ENCODE data around the gene KCNAB1.

KCNAB1 gene

DNA sequence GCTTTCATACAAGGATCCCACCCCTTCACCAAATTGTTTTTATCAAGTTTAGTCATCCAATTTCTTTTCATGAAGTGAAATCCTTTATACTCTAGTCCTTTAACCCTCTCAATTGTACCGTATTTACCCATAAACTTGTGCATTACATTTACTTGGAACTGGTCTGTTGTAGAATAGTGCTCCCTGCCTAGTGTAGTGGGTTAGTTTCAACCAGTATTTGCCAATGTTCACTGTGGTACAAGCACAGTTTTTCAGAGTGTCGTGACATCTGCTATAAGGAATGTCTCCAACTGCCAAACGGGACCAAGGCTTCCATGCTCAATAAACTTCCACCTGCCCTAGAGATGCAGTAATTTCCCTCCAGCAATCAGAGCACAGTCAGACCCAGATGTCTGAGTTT is 211.9 kb downstream of the KCNAB1 start:
- no peak for DNase-seq

DNA sequence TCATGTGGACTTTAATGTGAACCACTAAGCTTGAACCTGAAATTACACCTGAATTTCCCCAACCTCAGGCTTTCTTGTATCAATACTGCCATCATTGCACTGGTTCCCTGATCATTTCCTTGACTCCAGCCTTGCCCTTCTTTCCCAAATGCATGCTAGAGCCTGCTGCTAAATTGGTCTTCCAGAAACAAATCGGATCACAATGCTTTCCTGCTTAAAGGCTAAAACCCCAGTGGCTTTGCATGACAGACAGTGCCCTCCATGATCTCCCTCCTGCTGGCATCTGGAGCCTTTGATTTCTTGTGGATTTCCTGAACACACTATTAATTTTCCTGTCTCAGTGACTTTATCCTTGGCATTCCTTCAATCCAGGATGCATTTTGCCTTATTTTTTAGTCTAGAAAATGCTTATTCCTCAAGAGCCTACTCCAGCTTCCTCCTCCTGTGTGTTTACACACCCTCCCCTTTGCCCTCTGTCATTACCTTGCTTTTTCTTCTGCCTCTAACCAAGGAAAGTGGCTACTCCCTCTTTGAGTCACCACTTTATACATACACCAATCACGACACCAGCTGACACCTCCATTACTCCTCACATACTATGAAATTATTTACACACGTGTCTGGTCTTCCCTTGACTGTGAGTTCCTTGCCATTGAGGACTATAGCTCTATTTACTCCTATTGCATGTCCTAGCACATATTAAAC is 214.6 kb downstream of the KCNAB1 start:
- DNase-seq = no peak

DNA sequence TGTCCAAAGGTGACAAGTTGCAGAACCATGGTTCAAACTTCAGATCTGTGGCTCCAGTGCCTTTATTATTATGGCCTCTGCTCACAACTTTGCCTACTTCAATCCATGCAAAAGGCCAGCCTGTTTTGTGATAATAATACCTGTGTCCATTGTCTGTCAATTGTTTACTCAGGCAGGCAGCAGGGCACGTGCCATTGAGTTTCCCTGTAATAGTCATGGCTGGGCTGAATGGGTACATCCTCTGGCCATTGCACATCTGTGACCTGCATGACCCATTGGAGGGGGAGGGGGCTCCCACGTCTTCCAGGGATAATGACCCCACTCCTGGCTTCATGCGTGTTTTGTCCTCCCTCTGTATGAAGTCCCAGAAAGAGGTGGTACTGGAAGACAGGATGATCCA is 219.1 kb downstream of the KCNAB1 start:
- DNase-seq = no peak

DNA sequence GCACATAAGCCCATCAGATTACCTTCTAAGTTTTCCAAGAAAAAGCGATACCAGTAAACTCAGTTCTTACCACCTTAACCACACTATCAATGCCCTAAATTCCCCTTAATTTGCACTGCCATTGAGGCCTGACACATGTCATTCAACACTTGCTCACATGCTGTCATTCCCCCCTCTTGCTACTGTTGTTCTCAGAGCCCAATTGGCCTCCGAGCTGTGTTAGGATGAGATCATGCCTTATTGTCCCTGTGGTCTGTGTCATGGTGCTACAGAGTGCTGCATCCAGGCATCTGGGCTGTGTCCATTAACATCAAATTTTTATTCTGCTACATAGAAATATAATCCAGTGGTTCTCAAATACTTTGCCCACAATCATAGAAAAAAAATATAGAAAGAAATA is 221.0 kb downstream of the KCNAB1 start:
- DNase-seq = no peak

DNA sequence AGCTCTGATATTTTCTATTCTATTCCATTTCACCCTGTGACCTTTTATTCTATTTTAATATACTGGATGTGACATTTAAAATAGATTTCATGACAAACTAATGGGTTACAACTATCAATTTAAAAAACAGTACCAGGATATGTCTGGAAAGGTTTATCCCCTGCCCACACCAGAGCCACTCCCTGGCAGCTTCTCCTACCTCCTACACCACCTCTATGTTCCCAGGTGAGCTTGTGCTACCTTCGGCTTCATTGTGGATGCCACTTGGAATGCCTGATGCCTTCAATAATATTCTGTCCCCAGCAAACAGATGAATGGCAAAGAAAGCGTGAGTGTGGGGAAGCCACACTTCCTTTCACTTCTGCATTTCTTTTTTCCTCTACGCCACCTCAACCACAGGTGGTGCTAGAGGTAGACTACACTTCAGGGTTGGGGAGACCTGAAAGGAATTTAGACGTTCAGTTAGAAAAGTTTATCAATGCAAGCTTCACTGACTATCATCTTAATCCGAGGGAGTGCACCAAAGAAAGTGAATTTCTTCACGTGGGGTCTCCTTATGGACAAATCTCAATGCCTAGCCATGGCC is 221.5 kb downstream of the KCNAB1 start:
- no peak for DNase-seq

DNA sequence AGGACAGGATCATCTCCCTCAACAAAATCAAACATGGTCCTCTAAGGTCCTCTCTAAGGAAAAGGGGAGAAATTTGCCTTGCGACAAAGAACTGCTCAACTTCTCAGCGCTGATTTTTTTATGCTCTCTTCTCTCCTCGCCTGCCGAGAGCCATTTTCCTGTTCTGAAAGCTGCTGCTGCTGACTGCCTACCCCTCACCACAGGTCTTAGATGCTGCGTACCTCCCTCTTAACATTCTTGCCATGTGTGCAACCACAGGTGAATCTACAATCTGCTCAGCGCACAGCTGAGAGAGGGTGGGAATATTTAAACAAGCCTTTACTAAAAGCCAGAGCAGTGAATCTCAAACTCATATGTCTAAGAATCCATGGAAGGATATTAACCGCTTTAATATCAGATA is 223.8 kb downstream of the KCNAB1 start:
- DNase-seq = no peak

DNA sequence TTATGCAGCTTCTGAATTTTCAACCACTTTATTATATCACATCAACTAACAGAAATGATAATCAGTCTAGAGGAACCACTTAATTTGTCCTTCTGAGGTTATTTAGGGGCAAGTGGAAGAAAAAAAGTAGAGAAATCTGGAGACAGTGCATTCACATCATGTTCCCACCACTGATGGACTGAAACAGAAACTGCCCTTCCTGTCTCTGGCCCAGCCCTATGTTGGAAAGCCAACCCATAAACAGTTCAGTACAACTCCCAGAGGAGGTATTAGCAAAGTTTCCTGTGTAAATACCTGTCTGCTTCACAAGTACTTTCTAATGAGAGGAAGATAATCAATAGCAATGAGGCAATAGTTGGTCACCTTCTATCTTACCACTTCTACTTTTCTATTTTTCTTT is 228.7 kb downstream of the KCNAB1 start:
- no peak for DNase-seq

DNA sequence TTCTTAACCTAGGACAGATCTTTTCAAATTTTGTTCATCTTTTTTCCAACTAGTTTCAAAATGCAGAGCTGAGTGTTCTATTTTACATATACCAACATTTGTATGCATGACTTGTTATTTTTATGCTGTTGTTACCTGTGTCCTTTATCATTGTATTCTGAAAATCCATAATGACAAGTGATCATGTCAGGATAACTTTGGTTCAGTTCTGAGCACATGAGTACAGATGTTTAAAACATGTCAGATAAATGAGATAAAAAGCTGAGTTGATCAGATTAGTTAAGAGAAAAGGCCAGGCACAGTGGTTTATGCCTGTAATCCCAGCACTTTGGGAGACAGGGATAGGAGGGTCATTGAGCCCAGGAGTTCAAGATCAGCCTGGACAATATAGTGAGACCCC is 229.6 kb downstream of the KCNAB1 start:
- no peak for DNase-seq

DNA sequence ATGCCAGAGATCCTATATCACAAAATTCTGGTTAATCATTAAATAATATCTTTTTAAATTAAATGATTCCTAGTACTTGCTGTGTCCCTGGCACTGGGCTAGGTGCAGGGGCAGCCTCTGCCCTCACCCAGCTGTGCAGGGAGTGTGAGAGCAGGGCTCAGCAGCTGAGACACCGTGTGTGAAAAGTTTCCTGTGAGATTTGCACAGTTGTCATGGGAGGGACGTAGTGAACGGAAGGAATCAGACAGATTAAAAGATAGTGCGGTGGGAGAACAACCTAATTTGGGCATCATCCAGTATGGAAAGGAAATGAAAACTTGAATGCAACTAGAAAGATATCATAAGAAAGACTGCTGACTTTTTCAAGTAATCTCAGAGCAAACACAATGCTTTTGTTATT is 230.4 kb downstream of the KCNAB1 start:
- no peak for DNase-seq

DNA sequence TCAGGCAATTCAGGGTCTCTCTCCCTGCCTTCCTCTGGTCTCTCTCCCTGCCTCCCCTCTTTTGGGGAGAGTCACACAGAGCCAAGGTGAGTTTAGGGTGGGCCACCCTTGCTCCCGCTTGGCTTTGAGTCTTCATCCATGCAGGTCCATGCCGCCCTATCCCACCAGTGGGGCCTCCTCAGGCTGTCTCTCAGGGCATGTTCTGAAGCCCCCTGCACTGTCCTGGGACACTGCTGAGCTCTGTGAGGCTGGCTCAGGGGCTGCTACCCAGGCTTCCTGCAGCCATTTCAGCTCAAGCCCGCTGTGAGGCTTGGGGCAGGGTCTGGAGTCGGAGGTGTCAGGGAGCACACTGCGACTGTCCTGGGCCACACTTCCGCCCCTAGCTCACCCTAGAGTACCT is 231.4 kb downstream of the KCNAB1 start:
- DNase-seq = no peak

DNA sequence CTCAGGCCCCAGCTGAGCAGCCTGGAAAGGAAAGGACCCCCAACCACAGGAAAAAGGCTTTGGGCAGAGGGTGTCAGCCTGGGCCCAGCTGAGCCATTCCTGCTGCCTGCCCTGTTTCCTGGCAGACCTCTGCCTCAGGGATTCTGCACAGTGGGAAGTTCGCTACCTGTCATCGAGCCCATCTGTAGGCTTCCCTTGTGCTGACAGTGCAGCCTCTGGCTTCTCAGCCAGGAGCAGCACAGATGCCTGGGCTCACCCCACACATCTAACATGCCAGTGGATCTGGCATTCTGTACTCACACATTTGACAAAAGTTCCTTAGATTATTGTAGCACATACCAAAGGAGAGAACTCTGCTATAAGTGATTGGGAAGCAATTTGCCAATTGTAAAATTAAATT is 232.3 kb downstream of the KCNAB1 start:
- DNase-seq = no peak

DNA sequence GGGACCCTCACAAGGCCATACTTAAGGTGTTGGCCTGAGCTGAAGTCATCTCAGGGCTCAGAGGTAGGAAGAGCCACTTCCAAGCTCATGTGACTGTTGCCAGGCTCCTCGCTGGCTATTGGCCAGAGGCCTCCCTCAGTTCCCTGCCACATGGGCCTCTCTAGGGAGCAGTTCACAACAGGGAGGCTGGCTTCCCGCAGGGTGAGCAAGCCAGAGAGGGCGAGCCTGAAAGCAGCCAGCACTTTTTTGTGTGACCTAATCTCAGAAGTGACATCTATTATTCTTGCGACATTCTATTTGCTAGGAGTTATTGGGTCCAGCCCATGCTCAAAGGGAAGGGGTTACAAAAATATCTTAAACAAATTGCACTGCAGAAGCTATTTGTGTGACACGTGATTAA is 233.2 kb downstream of the KCNAB1 start:
- no peak for DNase-seq

DNA sequence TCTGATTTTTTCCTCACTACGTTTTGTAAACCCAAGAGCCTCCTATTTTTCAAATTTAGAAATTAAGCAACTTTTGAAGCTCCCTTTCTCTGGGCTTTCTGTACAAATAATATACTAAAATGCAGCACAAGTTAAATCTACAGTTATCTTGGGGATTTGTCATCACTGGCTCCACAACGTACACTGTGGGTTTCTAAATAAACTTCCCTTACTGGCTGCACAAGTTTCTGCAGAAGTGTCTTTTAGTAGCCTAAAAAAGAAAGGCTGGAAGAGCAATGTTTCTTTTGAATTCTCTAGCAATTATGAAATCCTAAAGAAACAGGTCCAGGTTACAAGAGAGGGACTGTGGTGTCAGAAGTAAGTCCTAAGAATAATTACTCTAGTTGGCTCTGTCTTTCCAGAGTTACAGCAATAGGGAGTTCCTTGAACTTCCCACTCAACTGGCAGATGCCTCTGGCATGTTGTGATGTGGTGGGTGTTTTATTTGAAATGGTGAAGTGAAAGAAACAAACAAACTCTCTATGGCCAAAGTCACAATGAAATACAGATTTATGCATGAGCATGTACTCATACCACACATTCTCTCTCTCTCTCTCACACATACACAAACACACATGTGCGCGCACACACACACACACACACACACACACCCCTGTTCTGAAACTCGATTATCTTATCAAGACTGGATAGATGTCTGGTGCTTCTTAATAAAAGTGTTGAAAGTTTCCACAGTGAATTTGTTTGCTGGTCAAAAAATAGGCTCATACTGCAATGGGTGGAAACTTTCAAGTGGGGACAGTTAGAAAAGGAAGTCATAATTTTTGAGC is 236.4 kb downstream of the KCNAB1 start:
- no peak for DNase-seq

DNA sequence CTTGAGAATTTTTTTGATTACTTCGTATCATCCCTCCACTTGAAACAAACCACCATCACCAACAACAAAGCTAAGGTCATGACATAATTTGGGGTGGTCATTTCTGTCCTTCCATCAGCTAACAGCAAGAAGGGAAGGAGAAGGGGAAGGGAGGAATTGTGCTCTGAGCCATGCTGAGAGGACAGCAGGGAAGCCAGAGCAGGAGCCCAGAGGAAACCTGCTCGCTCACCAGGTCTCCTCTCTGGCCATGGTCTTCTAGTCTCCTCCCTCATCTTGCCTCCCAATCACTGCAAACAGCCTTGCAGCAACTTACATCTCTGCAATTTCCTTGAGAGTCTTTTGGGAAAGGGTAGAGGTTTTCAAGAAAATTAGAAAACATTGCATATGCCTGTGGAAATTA is 237.9 kb downstream of the KCNAB1 start:
- no peak for DNase-seq

DNA sequence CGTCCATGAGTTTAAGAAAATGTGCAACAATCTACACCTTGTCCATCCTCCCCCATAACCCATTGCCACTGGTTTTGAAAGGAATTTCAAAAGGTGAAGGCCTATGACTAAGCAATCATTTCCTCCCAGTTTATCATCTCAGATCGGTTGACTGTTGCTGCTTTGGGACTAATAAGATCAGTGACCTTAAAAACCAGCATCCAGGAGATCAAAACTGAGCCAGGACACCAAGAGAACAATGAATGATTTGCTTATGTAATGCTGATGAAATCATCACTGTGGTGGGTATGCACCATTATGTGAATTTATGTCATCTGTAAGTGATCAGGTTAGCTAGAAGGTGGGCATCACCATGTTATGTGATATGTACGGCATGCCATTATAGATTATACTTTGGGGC is 239.0 kb downstream of the KCNAB1 start:
- DNase-seq = no peak

DNA sequence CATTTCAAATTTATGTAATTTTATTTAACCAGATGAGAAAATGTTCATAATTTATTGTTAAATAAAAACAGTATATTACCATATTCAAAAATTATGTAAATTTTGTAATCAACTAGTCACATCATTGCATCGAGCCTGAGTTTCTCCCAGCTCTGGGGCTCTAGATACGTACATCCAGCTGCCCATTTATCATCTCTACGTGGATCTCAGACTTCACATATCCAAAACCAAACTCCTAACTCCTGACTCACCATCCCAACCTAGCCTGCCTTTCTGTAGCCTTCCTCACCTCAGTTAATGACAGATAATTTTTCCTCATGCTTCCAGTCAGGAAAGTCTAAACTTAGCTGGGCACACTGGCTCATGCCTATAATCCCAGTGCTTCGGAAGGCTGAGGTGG is 239.7 kb downstream of the KCNAB1 start:
- no peak for DNase-seq

DNA sequence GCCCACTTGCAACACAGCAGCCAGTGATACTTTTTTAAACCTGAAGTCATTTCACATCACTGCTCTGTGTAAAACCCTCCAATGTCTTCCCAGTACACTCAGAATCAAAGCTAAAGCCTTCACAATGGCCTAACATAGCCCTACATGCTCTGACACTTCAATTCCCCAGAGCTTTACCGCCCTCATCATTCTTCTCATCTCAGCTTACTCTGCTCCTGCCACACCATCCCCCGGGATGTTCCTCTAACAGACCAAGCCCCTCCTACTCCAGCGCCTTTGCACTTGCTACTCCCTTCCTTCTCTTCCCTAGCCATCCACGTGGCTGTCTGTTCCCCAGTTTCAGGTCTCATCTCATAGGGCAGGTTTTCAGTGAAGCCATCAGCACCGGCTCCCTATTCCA is 240.6 kb downstream of the KCNAB1 start:
- DNase-seq = no peak

DNA sequence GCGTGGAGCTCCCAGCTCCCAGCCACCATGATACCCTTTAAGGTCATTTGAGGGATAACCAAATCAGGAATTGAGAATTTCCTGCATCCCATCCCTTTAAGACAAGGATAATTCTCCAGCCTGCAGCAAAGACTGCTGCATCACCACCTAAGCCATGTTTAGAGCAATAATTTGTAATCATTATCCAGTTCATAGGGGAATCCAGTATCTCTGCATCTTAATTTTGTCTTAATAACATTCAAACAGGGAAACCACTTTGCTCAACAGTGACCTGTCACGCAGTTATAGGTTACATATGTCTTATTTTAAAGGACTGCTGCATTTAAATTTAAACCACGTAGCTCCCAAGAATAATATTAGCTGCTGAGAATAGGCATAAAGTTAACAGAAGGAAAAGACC is 246.2 kb downstream of the KCNAB1 start:
- no peak for DNase-seq

DNA sequence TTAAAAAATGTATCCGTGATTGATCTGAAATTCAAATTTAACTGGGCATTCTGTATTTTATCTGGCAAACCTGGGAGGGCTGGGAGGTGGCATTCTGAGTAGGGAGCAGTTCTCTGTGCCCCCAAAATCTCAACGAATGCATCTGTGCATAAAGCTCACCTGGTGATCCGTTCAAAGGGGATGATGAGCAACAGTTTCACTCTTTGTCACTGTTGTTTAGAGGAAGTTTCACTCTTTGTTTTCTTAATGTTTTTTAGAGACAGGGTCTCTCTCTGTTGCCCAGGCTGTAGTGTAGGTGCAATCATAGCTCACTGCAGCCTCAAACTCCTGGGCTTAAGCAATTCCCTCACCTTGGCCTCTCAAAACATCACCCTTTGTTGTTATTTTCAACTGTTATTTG is 247.8 kb downstream of the KCNAB1 start:
- no peak for DNase-seq

DNA sequence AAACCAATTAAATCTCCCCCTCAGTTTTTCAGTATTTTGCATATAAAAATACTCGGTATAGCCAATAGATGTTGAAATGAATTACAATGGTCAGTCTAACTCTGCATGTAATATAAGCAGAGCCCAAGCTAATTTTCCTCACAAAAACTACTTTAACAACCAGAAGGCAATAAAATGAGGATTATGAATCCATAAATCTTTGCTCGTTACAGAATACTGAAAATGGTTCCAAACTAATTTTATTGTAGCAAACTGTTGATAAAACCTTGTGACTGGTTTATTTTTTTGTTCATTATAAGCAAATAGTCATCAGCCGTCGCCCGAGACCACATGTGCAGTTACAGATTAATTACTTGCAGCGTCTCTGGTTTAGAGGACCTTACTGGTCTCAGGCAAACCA is 251.3 kb downstream of the KCNAB1 start:
- no peak for DNase-seq

DNA sequence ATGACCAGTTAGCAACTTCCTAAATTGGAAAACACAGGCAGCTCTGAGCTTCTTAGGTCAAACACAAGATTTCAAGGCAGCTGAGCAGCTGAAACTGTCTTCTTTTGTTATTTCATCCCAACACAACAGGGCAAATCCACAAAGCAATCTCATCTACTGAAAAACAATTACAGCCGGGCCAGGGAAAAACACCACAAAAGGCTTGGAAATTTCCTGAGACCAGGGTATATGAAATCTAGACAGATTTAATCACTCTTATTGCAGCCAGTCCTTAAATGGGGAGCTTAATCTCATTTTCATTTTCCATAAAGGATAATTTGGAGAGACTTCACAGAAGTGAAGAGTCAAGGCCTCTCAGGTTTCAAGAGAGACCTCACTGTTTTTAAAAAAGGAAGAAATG is 252.7 kb downstream of the KCNAB1 start:
- DNase-seq = no peak

DNA sequence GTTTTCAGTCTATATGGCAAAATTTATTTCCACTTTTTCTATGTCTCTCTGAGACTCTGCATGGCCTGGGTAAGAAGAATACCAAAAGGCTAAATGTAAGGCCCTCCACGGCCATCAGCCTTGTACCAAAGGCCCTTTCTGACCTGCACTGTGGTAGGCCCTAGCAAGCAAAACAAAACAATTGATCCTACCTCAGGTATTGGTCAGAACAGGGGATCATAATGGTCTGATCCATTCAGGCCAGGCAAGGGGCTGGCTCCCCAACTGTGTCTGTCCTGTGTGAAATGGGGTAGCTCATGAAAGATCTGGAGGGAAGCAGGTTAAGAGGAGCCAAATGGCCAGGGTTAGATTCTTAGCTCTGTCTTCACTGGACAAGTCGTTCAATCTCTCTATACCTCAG is 253.3 kb downstream of the KCNAB1 start:
- no peak for DNase-seq

DNA sequence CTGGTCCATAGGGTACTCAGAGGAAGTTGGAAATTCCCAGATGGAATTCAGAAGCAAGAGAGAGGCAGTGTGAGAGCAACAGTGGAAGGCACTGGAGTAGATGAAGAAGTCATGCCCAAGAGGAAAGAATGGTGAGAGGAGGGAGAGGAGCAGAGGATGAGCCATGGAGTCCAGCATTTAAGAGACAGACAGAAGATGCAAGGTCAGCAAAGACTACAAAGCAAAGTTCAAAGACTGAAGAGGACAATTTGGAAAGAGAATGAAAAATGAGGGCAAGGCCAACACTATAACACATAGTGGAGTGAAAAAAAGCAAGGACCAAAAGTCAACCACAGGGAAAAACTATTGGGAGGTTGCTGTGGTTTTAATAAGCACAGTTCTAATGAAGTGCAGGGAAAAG is 255.8 kb downstream of the KCNAB1 start:
- no peak for DNase-seq

DNA sequence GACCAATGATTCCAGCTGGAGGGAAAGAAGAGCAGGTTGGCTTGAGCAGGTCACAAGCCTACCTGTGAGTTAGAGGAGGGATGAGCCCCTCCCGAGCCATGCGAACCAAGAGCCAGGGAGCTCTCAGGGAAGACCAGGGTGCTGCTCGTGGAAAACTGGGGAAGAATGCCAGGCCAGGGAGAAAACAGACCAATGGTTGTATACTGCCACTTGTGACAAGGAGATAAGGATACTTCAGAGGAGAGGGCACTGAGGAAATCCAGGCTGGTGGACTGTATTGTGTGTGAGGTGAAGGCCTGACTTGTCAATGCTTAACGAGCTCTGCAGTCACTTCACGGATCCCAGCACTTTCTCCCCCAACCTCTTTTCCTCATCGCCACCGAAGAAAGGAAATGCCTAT is 256.9 kb downstream of the KCNAB1 start:
- no peak for DNase-seq
